ENCODE results near the gene FERMT3. TPM values are rescaled to one million over a fixed set of nuclear protein-coding genes. Genes with fewer than 3 reads are reported as not detected.

FERMT3 gene
- total and polyA plus RNA-seq, 2 donors (not counting 3 experiments of a cell fraction or from before 2014, with no cell fraction given): 64.4 to 100 TPM

DNA sequence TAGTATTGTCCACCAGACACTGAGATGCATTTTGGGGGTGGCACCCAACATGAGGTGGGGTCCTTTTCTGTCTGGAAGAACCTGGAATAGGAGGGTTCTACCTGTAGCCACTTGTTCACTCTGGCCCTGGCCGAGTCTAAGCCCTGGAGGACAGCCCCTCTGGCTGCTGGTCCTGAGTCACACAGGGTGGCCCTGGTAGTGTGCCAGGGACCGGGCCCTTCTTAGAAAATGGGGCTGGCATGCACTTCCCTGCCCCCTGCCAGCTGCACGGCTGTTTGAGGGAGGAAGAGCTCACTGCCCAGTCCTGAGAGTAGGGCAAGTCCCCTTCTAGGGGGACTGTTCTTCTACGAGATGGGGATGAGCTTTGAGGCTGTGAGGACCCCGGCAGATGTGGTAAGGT lies 47.0 kb downstream of the FERMT3 start:
- no peaks in the 10 kb centered on the region for H4K20me1 ChIP-seq (replicated peaks; ENCODE audit: control insufficient read depth, extremely low read depth, insufficient read depth, low read length)
- intact Hi-C loops (cut with micrococcal nuclease): no loop called here
- no TSS peak for BruUV-seq (replicated peaks)
- dilution Hi-C loops (cut with MboI; ENCODE audit: extremely low pct_ligation_motif_present, low sequenced_read_pairs): no loop called here
- H3K4me1 ChIP-seq (ENCODE audit: control insufficient read depth, extremely low read depth, insufficient read depth, low read length): peaks cover 24% of the 10 kb centered on the region
- no peak overlapping the region for H3K4me3 ChIP-seq (replicated peaks in 1 of 3; ENCODE audit: insufficient read depth in 1 of 3, low read depth in 1 of 3, low read length in 3 of 3)
- H2AFZ ChIP-seq (ENCODE audit: low read depth, low read length): no peak overlapping the region
- peaks cover 2 to 20% of the 10 kb centered on the region in 2 experiments for H3K36me3 ChIP-seq (ENCODE audit: control insufficient read depth in 2 of 2, extremely low read depth in 1 of 2, insufficient read depth in 2 of 2, low read length in 2 of 2)
- no peak overlapping the region for H3K9ac ChIP-seq (replicated peaks; ENCODE audit: extremely low read depth, insufficient read depth, low read length)
- FAIRE-seq: no peak
- H3K27ac ChIP-seq (ENCODE audit: insufficient read depth, low read depth, low read length): no peak overlapping the region
- no peaks in the 10 kb centered on the region for H3K9me1 ChIP-seq (replicated peaks; ENCODE audit: control insufficient read depth, extremely low read depth, insufficient read depth, low read length)
- H3K4me2 ChIP-seq (ENCODE audit: insufficient read depth, low read length): no peak overlapping the region
- POLR2A ChIA-PET: interaction anchor here (0.9 kb wide), 1 partner anchor 15 kb away, joined by 3 read pairs; no protein-coding TSS in a partner anchor
- no peak for DNase-seq (ENCODE audit: low read depth, low spot score)
- no peak for TF ChIP-seq POLR2AphosphoS5 (IDR thresholded peaks at IDR 0.05; ENCODE audit: insufficient read depth, low read depth, low read length)
- no peak for TF ChIP-seq JUN (IDR thresholded peaks at IDR 0.05; ENCODE audit: borderline replicate concordance, insufficient read depth, insufficient read length, low read depth)
- TF ChIP-seq, protein P1, sequence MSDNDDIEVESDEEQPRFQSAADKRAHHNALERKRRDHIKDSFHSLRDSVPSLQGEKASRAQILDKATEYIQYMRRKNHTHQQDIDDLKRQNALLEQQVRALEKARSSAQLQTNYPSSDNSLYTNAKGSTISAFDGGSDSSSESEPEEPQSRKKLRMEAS (IDR thresholded peaks at IDR 0.05; ENCODE audit: insufficient read depth, insufficient read length): no peak
- TF ChIP-seq EZH2 (IDR thresholded peaks at IDR 0.05; ENCODE audit: borderline replicate concordance, low read depth, low read length, severe bottlenecking): no peak
- TF ChIP-seq POLR2A (IDR thresholded peaks at IDR 0.05; ENCODE audit: low read depth, low read length): no peak
- no peak for TF ChIP-seq GATA2 (IDR thresholded peaks at IDR 0.05; ENCODE audit: insufficient read depth, insufficient read length, low read depth, low read length)
- no peak for TF ChIP-seq FOS (IDR thresholded peaks at IDR 0.05; ENCODE audit: borderline replicate concordance, insufficient read depth, low read length)
- TF ChIP-seq, protein P2, sequence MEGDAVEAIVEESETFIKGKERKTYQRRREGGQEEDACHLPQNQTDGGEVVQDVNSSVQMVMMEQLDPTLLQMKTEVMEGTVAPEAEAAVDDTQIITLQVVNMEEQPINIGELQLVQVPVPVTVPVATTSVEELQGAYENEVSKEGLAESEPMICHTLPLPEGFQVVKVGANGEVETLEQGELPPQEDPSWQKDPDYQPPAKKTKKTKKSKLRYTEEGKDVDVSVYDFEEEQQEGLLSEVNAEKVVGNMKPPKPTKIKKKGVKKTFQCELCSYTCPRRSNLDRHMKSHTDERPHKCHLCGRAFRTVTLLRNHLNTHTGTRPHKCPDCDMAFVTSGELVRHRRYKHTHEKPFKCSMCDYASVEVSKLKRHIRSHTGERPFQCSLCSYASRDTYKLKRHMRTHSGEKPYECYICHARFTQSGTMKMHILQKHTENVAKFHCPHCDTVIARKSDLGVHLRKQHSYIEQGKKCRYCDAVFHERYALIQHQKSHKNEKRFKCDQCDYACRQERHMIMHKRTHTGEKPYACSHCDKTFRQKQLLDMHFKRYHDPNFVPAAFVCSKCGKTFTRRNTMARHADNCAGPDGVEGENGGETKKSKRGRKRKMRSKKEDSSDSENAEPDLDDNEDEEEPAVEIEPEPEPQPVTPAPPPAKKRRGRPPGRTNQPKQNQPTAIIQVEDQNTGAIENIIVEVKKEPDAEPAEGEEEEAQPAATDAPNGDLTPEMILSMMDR (IDR thresholded peaks at IDR 0.05; ENCODE audit: extremely low read depth in 1 of 2, insufficient read depth in 1 of 2, low read depth in 1 of 2, low read length in 2 of 2): no peak
- TF ChIP-seq MYC (IDR thresholded peaks at IDR 0.05; ENCODE audit: low read depth, low read length): no peak
- CTCF ChIA-PET: interaction anchor here (0.6 to 1.3 kb wide), 2 partner anchors 9 to 15 kb away, joined by 3 to 6 read pairs; no protein-coding TSS in a partner anchor
- H3K27me3 ChIP-seq (ENCODE audit: control insufficient read depth in 2 of 2, insufficient read depth in 2 of 2, low read length in 2 of 2): no peaks in the 10 kb centered on the region
- H3K79me2 ChIP-seq (ENCODE audit: control insufficient read depth, insufficient read depth, low read length): peaks cover 32% of the 10 kb centered on the region
- no peaks in the 10 kb centered on the region for H3K9me3 ChIP-seq (replicated peaks; ENCODE audit: control insufficient read depth, insufficient read depth, low read length)

All from endothelial cell of umbilical vein (primary cell).